IPS-NIHi11 (cell line): Measurements from ENCODE around the gene IFIT3.

Experiments used
- DNase-seq: peaks from one replicate; pipeline ENCODE4 v3.0.0; 2012; ENCODE audit warnings: mixed read lengths, low spot score

The IFIT3 gene

GRCh38 chr10:89360157-89360556 is 32.4 kb downstream of the IFIT3 start:
- DNase-seq = no peak

DNA sequence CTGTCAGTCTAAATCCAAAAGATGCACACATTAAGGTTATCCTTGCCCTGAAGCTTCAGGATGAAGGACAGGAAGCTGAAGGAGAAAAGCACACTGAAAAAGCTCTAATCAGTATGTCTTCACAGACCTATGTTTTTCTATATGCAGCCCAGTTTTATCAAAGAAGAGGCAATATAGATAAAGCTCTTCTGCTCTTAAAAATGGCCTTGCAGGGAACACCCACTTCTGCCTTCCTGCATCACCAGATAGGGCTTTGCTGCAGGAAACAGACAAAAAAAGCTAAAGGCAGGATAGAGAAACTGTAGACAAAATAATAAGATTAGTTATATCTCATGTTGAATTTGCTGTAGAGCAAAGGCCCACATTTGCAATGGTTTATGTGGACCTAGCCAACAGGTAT is 35.1 kb downstream of the IFIT3 start:
- DNase-seq = no peak

DNA sequence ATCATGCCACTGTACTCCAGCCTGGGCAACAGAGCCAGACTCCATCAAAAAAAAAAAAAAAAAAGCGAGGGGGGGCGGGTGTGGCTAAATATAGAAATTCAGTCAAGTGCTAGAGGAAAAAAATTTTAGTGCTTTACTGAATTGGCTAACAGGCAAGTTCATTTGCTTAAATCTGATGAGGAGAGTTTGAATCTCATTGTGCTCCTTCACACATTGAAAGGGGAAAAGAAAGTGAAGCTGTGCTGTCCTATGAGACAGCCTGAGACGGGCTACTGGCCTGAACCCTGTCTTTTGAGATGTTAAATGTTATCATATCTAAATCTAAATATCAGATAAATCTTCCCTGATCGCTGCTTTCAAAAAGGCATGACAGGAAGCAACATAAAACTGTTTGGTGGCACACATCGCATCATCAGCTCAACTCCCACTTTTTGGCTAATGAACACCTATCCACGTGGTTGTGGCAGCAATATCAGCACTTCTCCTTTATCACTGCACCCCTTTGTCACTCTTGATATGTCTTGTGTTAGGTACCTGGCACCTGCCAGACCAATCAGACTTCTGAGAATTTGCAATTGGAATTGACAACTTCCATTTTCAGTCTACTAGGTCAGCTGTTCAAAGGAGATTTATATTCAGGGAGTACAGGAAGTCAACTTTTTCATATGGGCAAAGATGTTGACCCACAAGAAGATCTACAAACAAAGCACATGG is 36.1 kb downstream of the IFIT3 start:
- DNase-seq = no peak

GRCh38 chr10:89364531-89364930 is 36.7 kb downstream of the IFIT3 start:
- DNase-seq = no peak

DNA sequence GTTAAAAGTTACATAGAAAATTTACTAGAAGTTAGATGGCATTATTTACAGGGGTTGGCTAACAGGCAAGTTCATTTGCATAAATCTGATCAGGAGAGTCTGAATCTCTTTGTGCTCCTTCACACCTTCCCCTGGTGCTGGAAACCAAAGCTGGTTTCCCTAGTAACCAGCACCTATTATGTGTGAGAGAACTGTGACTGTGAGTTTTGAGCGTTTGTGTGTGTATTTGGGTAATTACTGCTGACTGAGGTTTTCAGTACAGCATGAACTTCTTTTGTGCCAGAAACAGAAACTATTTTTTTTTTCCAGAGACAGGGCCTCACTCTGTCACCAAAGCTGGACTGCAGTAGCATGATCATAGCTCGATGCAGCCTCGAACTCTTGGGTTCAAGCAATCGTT is 39.7 kb downstream of the IFIT3 start:
- no peak for DNase-seq

DNA sequence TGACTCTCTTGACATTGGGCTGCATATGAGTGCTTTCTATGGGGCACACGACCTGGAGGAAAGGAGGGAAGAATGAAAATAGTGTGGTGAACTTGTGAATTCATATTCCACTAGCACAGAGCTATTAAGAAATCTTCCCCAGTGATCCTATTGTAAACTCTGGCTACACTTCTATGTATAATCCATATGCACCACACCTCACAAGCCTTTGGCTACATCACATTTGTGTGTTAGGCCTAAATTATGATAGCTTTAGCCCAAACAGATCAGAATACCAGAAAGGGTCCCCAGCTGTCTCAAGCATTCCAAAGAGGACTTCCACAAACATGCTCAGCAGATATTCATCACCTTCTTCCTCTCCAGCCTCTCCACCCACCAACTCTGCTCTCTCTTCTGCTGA is 40.3 kb downstream of the IFIT3 start:
- no peak for DNase-seq

DNA sequence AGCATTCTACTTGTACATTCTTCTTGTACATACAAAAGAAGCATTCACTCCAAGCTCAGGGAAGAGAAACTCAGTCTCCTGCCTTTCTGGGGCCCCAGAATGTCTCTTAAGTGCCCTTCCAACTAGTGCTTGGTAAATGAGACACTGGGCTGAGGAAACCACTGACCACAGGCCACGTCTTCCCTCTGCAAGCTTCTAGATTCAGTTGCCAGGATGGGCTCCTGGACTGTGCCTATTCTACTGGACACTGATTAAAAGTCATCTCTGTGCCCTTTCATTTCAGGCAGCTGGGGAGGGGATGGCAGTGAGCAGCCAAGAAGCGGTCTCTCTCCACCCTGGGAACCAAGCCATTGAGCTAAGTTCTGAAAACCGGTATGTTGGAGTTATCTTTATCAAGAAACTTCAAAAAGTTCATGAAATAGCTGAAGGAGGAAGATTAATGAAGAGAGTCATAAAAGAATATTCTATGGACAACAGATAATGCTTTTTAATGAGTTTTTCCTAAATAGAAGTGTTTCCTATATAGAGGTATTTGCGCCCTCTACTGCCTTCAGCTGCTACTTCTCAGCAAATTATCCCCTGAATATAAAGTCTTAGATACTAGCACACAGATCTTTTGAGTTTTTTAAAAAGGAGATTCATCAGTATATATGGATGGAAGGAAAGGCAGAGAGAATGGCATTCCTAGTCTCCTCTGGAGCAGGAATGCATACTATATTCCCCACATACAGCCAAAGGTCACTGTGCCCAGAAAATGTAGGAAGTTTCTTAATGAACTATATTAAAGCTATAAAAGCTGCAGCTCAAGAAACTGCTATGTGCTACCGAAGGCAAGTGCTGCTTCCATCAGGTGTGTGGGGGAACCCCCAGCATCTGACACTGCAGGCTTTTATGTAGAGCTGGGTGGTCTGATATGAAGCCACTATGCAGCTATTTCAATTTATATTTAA is 41.6 kb downstream of the IFIT3 start:
- no peak for DNase-seq

GRCh38 chr10:89371079-89371478 is 43.3 kb downstream of the IFIT3 start:
- no peak for DNase-seq

DNA sequence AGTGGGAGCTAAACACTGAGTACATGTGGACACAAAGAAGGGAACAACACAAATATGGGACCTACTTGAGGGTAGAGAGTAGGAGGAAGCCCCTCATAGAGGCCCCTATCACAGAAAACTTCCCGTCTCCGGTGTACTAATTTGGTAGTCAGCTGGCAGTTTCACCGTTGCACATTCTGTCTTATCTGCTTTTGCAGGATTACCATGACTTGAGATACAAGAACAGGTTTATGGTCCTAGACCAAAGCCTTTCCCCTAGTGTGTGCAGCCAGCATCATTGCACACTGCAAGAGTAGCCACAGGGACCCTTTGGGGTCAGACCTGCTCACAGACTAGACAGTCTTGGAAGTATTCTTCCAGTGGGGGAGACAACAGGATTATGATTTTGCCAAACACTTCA is 44.2 kb downstream of the IFIT3 start:
- DNase-seq = no peak

GRCh38 chr10:89373916-89374711 is 46.3 kb downstream of the IFIT3 start:
- DNase-seq = no peak

GRCh38 chr10:89374713-89375141 is 46.9 kb downstream of the IFIT3 start:
- no peak for DNase-seq

- peak; percentile 41 for DNase-seq
Observed at GRCh38 chr10:89377705-89378637, 50.2 kb downstream of the IFIT3 start, which contains the start of gene IFIT1B. IFIT1B (plus strand) TSS chr10:89378056; CDS start chr10:89378136, 80 bp downstream.

- DNase-seq = no peak
Observed at GRCh38 chr10:89379103-89379502, 51.3 kb downstream of the IFIT3 start.

GRCh38 chr10:89382757-89383156 is 55.0 kb downstream of the IFIT3 start:
- DNase-seq = no peak

DNA sequence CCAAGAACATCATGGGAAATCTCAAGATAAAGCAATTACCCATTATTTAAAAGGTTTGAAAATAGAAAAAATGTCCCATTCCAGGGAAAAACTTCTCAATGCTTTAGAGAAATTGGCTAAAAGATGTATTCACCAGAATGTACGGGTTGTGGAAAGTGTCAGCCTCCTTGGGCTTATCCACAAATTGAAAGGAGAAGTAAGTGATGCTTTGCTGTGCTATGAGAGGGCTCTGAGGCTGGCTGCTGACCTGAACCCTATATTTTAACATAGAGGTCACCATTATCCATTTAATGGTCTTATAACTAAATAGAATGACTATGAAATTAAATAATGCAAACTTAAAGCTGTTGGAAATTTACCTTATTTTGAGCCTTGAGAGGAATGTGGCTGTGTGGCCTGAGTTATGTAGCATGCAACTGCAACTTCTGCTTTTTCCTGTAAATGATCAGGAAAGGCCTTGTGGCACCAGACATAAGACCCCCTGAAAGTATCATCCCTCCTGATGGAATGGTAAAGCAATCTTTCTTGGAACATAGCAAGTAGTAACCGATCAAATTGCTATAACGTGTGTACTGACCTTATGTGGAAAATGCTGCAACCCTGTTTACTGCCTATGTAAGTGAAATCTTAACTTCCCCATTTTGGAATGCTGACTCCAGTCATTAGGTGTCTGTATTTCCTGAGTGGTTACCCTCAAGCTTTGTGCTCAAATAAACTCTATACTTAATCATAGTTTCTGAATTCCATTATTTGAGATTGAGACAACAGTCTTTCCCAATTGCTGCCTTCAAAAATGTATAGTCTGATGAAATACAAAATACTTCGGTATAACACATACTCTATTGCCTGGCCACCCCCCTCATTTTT is 56.9 kb downstream of the IFIT3 start:
- DNase-seq = no peak

- DNase-seq = no peak
Observed at GRCh38 chr10:89388806-89389205, 61.0 kb downstream of the IFIT3 start.

DNA sequence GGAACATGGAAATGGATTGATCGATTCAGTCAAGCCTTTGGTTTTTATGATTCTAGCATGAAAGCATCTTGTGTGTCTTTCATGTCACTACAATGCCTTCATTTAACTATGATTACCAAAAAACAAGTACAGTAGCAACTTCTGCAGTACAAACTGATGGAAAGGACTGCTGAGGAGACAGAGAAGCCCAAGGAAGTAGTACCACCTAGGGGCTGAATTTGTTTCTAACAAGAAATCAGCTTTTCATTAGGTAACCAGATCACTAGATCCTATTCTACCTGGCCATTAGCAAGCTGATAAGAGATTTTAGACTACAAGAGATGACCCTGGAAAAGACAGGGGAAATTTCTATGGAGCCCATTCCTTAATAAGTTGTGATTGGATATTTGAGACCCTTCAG is 61.5 kb downstream of the IFIT3 start:
- DNase-seq = no peak
